Anterior cingulate cortex (tissue), 58 donors: ENCODE measurements around the gene ZNF19.

Experiments
- DNase-seq, 58 donors: peaks; one replicate each; lab custom pipeline; 2025; lab: John Stamatoyannopoulos, UW

Gene ZNF19

GRCh38 chr16:71448274-71448866, 40.8 kb downstream of the ZNF19 start:
- no peak for DNase-seq

- no peak for DNase-seq
Measured at GRCh38 chr16:71443714-71444113, 45.4 kb downstream of the ZNF19 start.

- no peak for DNase-seq
Measured at GRCh38 chr16:71442051-71442440, 47.1 kb downstream of the ZNF19 start, which contains the start of gene TLE7. Gene TLE7 (minus strand): TSS chr16:71442054. CDS start chr16:71433324, 8,730 bp downstream.

- no peak for DNase-seq
Measured at GRCh38 chr16:71441348-71442050, 47.6 kb downstream of the ZNF19 start.

- no peak for DNase-seq
Measured at GRCh38 chr16:71440669-71441347, 48.3 kb downstream of the ZNF19 start.

GRCh38 chr16:71439523-71439922, 49.6 kb downstream of the ZNF19 start:
- no peak for DNase-seq

- no peak for DNase-seq
Measured at GRCh38 chr16:71436473-71436872, 52.7 kb downstream of the ZNF19 start.

- no peak for DNase-seq
Measured at GRCh38 chr16:71432906-71433305, 56.2 kb downstream of the ZNF19 start.

- DNase-seq, result no peak
Measured at GRCh38 chr16:71431991-71432390, 57.1 kb downstream of the ZNF19 start.

- no peak for DNase-seq
Measured at GRCh38 chr16:71431176-71431575, 57.9 kb downstream of the ZNF19 start.

GRCh38 chr16:71430744-71431143, 58.4 kb downstream of the ZNF19 start:
- no peak for DNase-seq

GRCh38 chr16:71429581-71429980, 59.5 kb downstream of the ZNF19 start:
- no peak for DNase-seq

- DNase-seq, result no peak
Measured at GRCh38 chr16:71428883-71429282, 60.2 kb downstream of the ZNF19 start.

GRCh38 chr16:71428385-71428784, 60.7 kb downstream of the ZNF19 start:
- no peak for DNase-seq

GRCh38 chr16:71426880-71427615, 62.1 kb downstream of the ZNF19 start:
- no peak for DNase-seq

- peak in 8 of 58 donors; percentile 2 to 38 (median 12) for DNase-seq
Measured at GRCh38 chr16:71426069-71426879, 62.9 kb downstream of the ZNF19 start.

- DNase-seq, result no peak
Measured at GRCh38 chr16:71425746-71426068, 63.4 kb downstream of the ZNF19 start.

GRCh38 chr16:71424626-71425025, 64.5 kb downstream of the ZNF19 start:
- no peak for DNase-seq

- DNase-seq, result no peak
Measured at GRCh38 chr16:71423865-71424264, 65.3 kb downstream of the ZNF19 start.
